Measurements from ENCODE around the gene CCHCR1. TPM values are rescaled to one million over a fixed set of nuclear protein-coding genes. Genes with fewer than 3 reads are reported as not detected.
A peak's percentile ranks its signal among the peaks of the same experiment; 100 is the strongest.

CCHCR1 gene
- total and polyA plus RNA-seq, 2 of the 13 experiments (the other 11 are each of a cell fraction or from before 2014, with no cell fraction given), result 14.6 to 28.2 TPM

- TF ChIP-seq MBD4 (IDR thresholded peaks at IDR 0.05; ENCODE audit: borderline replicate concordance, low read length), result no peak
- no peak for TF ChIP-seq CSRNP2 (CRISPR knock-in tag; conservative IDR thresholded peaks at IDR 0.05; ENCODE audit: low read depth)
- TF ChIP-seq ZNF646 (CRISPR knock-in tag; IDR thresholded peaks at IDR 0.05), result peak; percentile 38
- no peak for TF ChIP-seq FLYWCH1 (CRISPR knock-in tag; IDR thresholded peaks at IDR 0.05)
- peak; percentile 9; the same call in 1 of the 2 replicates for TF ChIP-seq ZMYM2 (CRISPR knock-in tag; IDR thresholded peaks at IDR 0.05)
- no peak for TF ChIP-seq ZNF3 (CRISPR knock-in tag; IDR thresholded peaks at IDR 0.05)
- TF ChIP-seq FOXA3 (CRISPR knock-in tag; IDR thresholded peaks at IDR 0.05), result peak; percentile 44
- no peak for TF ChIP-seq MATR3 (CRISPR knock-in tag; IDR thresholded peaks at IDR 0.05)
- no peak; the same call in 1 of the 2 replicates for TF ChIP-seq ZNF558 (CRISPR knock-in tag; IDR thresholded peaks at IDR 0.05; ENCODE audit: borderline replicate concordance)
- TF ChIP-seq RBAK (CRISPR knock-in tag; IDR thresholded peaks at IDR 0.05), result 0 out of 2 replicates have a peak, but pooled peaks have one; percentile 26
- TF ChIP-seq ZNF225 (CRISPR knock-in tag; IDR thresholded peaks at IDR 0.05), result no peak
- peak; percentile 55; the same call in 1 of the 2 replicates for TF ChIP-seq ZNF138 (CRISPR knock-in tag; IDR thresholded peaks at IDR 0.05; ENCODE audit: low read depth)
- peak; percentile 74; the same call in 1 of the 2 replicates for TF ChIP-seq ZNF343 (CRISPR knock-in tag; IDR thresholded peaks at IDR 0.05)
- TF ChIP-seq ZGPAT (CRISPR knock-in tag; IDR thresholded peaks at IDR 0.05), result peak; percentile 63
- peak; percentile 83; the same call in 1 of the 2 replicates for TF ChIP-seq SIN3B (IDR thresholded peaks at IDR 0.05; ENCODE audit: low read length)
- no peak for TF ChIP-seq ZNF207 (IDR thresholded peaks at IDR 0.05; ENCODE audit: borderline replicate concordance)
- TF ChIP-seq SALL1 (CRISPR knock-in tag; IDR thresholded peaks at IDR 0.05), result peak; percentile 87; the same call in 1 of the 2 replicates
- no peak for TF ChIP-seq TOE1 (CRISPR knock-in tag; IDR thresholded peaks at IDR 0.05)
- TF ChIP-seq SAFB2 (CRISPR knock-in tag; IDR thresholded peaks at IDR 0.05; ENCODE audit: borderline replicate concordance, low read depth), result no peak; the same call in 1 of the 2 replicates
- TF ChIP-seq SNAPC2 (CRISPR knock-in tag; IDR thresholded peaks at IDR 0.05), result no peak
- no peak for TF ChIP-seq ZMYM3 (CRISPR knock-in tag; IDR thresholded peaks at IDR 0.05)
- TF ChIP-seq ZNF747 (CRISPR knock-in tag; IDR thresholded peaks at IDR 0.05; ENCODE audit: borderline replicate concordance), result 0 out of 2 replicates have a peak, but pooled peaks have one; percentile 41
Observed at GRCh38 chr6:31197559-31198305, 40.1 kb upstream of the CCHCR1 start (continued).

Measured in HepG2 (cell line).